Measurements from ENCODE around the gene MAJIN.

- TF ChIP-seq ZFP3 (CRISPR knock-in tag; IDR thresholded peaks at IDR 0.05) = no peak
- no peak for TF ChIP-seq BACH2 (CRISPR knock-in tag; IDR thresholded peaks at IDR 0.05; ENCODE audit: borderline replicate concordance)
- no peak for TF ChIP-seq ARNTL (CRISPR knock-in tag; IDR thresholded peaks at IDR 0.05; ENCODE audit: borderline replicate concordance, low read depth)
- TF ChIP-seq SNAI2 (CRISPR knock-in tag; IDR thresholded peaks at IDR 0.05) = no peak
- no peak for TF ChIP-seq PATZ1 (CRISPR knock-in tag; IDR thresholded peaks at IDR 0.05; ENCODE audit: borderline replicate concordance)
- TF ChIP-seq ZC3H10 (CRISPR knock-in tag; IDR thresholded peaks at IDR 0.05) = no peak
- TF ChIP-seq PPARA (CRISPR knock-in tag; IDR thresholded peaks at IDR 0.05; ENCODE audit: borderline replicate concordance) = no peak
Observed at GRCh38 chr11:64934682-64935358, 37.1 kb downstream of the MAJIN start.
